ENCODE measurements around the gene GNG7.

GNG7 gene

GRCh38 chr19:2717638-2718541 lies 15.4 kb upstream of the GNG7 start:
- no peaks in the 10 kb centered on the region for H3K4me1 ChIP-seq (ENCODE audit: insufficient read depth, low read length)
- TF ChIP-seq, protein P1, sequence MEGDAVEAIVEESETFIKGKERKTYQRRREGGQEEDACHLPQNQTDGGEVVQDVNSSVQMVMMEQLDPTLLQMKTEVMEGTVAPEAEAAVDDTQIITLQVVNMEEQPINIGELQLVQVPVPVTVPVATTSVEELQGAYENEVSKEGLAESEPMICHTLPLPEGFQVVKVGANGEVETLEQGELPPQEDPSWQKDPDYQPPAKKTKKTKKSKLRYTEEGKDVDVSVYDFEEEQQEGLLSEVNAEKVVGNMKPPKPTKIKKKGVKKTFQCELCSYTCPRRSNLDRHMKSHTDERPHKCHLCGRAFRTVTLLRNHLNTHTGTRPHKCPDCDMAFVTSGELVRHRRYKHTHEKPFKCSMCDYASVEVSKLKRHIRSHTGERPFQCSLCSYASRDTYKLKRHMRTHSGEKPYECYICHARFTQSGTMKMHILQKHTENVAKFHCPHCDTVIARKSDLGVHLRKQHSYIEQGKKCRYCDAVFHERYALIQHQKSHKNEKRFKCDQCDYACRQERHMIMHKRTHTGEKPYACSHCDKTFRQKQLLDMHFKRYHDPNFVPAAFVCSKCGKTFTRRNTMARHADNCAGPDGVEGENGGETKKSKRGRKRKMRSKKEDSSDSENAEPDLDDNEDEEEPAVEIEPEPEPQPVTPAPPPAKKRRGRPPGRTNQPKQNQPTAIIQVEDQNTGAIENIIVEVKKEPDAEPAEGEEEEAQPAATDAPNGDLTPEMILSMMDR (IDR thresholded peaks at IDR 0.05; ENCODE audit: borderline replicate concordance, extremely low read depth, low read length, poor library complexity, severe bottlenecking), result no peak
- TF ChIP-seq EZH2 (IDR thresholded peaks at IDR 0.05; ENCODE audit: borderline replicate concordance, low read depth, low read length, severe bottlenecking), result no peak
- no peak overlapping the region for H3K4me3 ChIP-seq (ENCODE audit: low read depth in 1 of 2, low read length in 2 of 2)
- H3K79me2 ChIP-seq (ENCODE audit: insufficient read depth, low read length), result no peaks in the 10 kb centered on the region
- H3K36me3 ChIP-seq (ENCODE audit: insufficient read depth, low read length), result no peaks in the 10 kb centered on the region
- H3K9me3 ChIP-seq (ENCODE audit: insufficient read depth, low read length, severe bottlenecking), result peaks cover 6% of the 10 kb centered on the region
- no peak overlapping the region for H3K27ac ChIP-seq (ENCODE audit: low read length)
- H3K4me2 ChIP-seq (ENCODE audit: insufficient read depth, low read length), result no peak overlapping the region
- ATAC-seq (ENCODE audit: insufficient read depth, low read depth) (no peak), DNase-seq (no peak)
- H3K9ac ChIP-seq (ENCODE audit: low read depth, low read length), result no peak overlapping the region
- H4K20me1 ChIP-seq (ENCODE audit: insufficient read depth, low read length), result no peaks in the 10 kb centered on the region
- no peaks in the 10 kb centered on the region for H3K27me3 ChIP-seq (ENCODE audit: insufficient read depth, low read length, poor library complexity)
- H2AFZ ChIP-seq (ENCODE audit: low read depth, low read length), result no peak overlapping the region

GRCh38 chr19:2716722-2717637 lies 14.5 kb upstream of the GNG7 start:
- no peaks in the 10 kb centered on the region for H4K20me1 ChIP-seq (ENCODE audit: insufficient read depth, low read length)
- H3K4me3 ChIP-seq (ENCODE audit: low read depth in 1 of 2, low read length in 2 of 2), result no peak overlapping the region
- peaks cover 6% of the 10 kb centered on the region for H3K9me3 ChIP-seq (ENCODE audit: insufficient read depth, low read length, severe bottlenecking)
- no peaks in the 10 kb centered on the region for H3K79me2 ChIP-seq (ENCODE audit: insufficient read depth, low read length)
- no peak overlapping the region for H3K4me2 ChIP-seq (ENCODE audit: insufficient read depth, low read length)
- DNase-seq (no peak), ATAC-seq (ENCODE audit: insufficient read depth, low read depth) (no peak)
- H3K36me3 ChIP-seq (ENCODE audit: insufficient read depth, low read length), result no peaks in the 10 kb centered on the region
- no peaks in the 10 kb centered on the region for H3K27me3 ChIP-seq (ENCODE audit: insufficient read depth, low read length, poor library complexity)
- no peaks in the 10 kb centered on the region for H3K4me1 ChIP-seq (ENCODE audit: insufficient read depth, low read length)
- no peak for TF ChIP-seq EZH2 (IDR thresholded peaks at IDR 0.05; ENCODE audit: borderline replicate concordance, low read depth, low read length, severe bottlenecking)
- TF ChIP-seq, protein P1 (IDR thresholded peaks at IDR 0.05; ENCODE audit: borderline replicate concordance, extremely low read depth, low read length, poor library complexity, severe bottlenecking), result no peak
- no peak overlapping the region for H3K27ac ChIP-seq (ENCODE audit: low read length)
- no peak overlapping the region for H3K9ac ChIP-seq (ENCODE audit: low read depth, low read length)
- H2AFZ ChIP-seq (ENCODE audit: low read depth, low read length), result no peak overlapping the region

DNA sequence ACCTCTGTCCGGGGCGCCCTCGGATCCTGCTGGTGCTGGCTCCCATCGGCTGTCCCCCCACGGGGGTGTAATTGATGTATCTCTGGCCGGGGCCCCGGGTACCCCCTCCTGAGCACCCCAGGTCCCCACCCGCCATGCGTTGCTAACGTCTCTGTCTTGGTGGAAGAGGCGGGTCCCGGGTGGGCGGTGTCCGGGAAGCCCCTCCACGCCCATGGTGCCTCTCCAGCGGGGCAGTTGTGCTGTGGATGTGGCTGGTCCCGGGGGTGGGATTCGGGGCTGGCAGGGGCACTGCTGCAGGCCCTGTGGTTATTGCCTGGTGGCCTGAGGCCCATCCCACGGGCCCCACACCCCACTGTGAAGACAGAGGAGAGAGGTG lies 13.8 kb upstream of the GNG7 start:
- Histone ChIP-seq H3K4me2 (ENCODE audit: insufficient read depth, low read length) (no peak overlapping the region), H3K79me2 (ENCODE audit: insufficient read depth, low read length) (no peaks in the 10 kb centered on the region), H3K4me3 (ENCODE audit: low read depth in 1 of 2, low read length in 2 of 2) (no peak overlapping the region), H3K4me1 (ENCODE audit: insufficient read depth, low read length) (no peaks in the 10 kb centered on the region), H2AFZ (ENCODE audit: low read depth, low read length) (no peak overlapping the region), H3K27ac (ENCODE audit: low read length) (no peak overlapping the region), H3K27me3 (ENCODE audit: insufficient read depth, low read length, poor library complexity) (no peaks in the 10 kb centered on the region), H3K9ac (ENCODE audit: low read depth, low read length) (no peak overlapping the region), H3K9me3 (ENCODE audit: insufficient read depth, low read length, severe bottlenecking) (peaks cover 6% of the 10 kb centered on the region), H3K36me3 (ENCODE audit: insufficient read depth, low read length) (no peaks in the 10 kb centered on the region), H4K20me1 (ENCODE audit: insufficient read depth, low read length) (no peaks in the 10 kb centered on the region)
- ATAC-seq (ENCODE audit: insufficient read depth, low read depth) (no peak), DNase-seq (no peak)
- TF ChIP-seq, protein P1 (IDR thresholded peaks at IDR 0.05; ENCODE audit: borderline replicate concordance, extremely low read depth, low read length, poor library complexity, severe bottlenecking), result no peak
- TF ChIP-seq EZH2 (IDR thresholded peaks at IDR 0.05; ENCODE audit: borderline replicate concordance, low read depth, low read length, severe bottlenecking), result no peak
